Uterus (tissue), 4 donors: Measurements from ENCODE around the gene CD163. TPM values are rescaled to one million over a fixed set of nuclear protein-coding genes. Genes with fewer than 3 reads are reported as not detected.

ENCODE experiments used
- DNase-seq, 2 donors: peaks; one replicate each; pipeline ENCODE4 v3.0.0-alpha.2; 2019 to 2020
- H3K27ac ChIP-seq, 2 donors: fragments of 200-600 bp; sonication (generic); 1 replicate in 1 of 2; 2 replicates in 1 of 2; pipeline ENCODE4 v1.5.1; 2016 to 2018
- H3K27me3 ChIP-seq, 2 donors: fragments of 200-600 bp; sonication (generic); one replicate each; pipeline ENCODE4 v1.5.1; 2018 to 2019; ENCODE audit warnings: control low read depth in 1 of 2
- H3K36me3 ChIP-seq, 2 donors: fragments of 200-600 bp; sonication (generic); one replicate each; pipeline ENCODE4 v1.5.1; 2019; ENCODE audit warnings: control low read depth in 1 of 2
- H3K4me1 ChIP-seq, 2 donors: fragments of 200-600 bp; sonication (generic); one replicate each; pipeline ENCODE4 v1.5.1; 2018 to 2019; ENCODE audit warnings: control low read depth in 1 of 2
- H3K4me3 ChIP-seq, 2 donors: fragments of 200-600 bp; sonication (generic); 1 replicate in 1 of 2; 2 replicates in 1 of 2; pipeline ENCODE4 v1.5.1; 2018 to 2019; ENCODE audit warnings: mild to moderate bottlenecking in 1 of 2
- H3K9me3 ChIP-seq, 2 donors: fragments of 200-600 bp; sonication (generic); one replicate each; pipeline ENCODE4 v1.5.1; 2019; ENCODE audit warnings: control low read depth in 1 of 2
- CTCF ChIP-seq, 4 experiments: fragments of 200-600 bp in 2 of 4; fragments of 450-650 bp in 2 of 4; sonication (generic) in 2 of 4; IDR thresholded peaks; one replicate each; pipeline ENCODE4 v1.5.1; 2016 to 2019; ENCODE audit warnings: antibody characterized with exemption in 4 of 4, mild to moderate bottlenecking in 2 of 4, moderate library complexity in 1 of 4
- POLR2A ChIP-seq, 2 donors: fragments of 450-650 bp; IDR thresholded peaks; one replicate each; pipeline ENCODE4 v1.6.1; 2016; ENCODE audit warnings: antibody characterized with exemption in 2 of 2, mild to moderate bottlenecking in 1 of 2, moderate library complexity in 1 of 2
- intact Hi-C: fragments of 100-400 bp; cut with DNase I; formaldehyde crosslinking; loops from one replicate; pipeline ENCODE4 v1.15.1; 2023; ENCODE audit warnings: low total_unique reads
- total RNA-seq, 4 donors: library from RNA; depleted of rRNA in 3 of 4; stranded (reverse); fragments of >200 nt in 3 of 4; gene quantifications; one replicate each; pipeline versions ENCODE4 v1.1.0 to v1.2.4, GENCODE V29; 2014 to 2023
- donor health status: DM: yes; HTN: yes; CAD: no.

Gene CD163
- total RNA-seq, 4 donors from 2014 or later, result 15.2 to 203 (median 74.8) TPM

DNA sequence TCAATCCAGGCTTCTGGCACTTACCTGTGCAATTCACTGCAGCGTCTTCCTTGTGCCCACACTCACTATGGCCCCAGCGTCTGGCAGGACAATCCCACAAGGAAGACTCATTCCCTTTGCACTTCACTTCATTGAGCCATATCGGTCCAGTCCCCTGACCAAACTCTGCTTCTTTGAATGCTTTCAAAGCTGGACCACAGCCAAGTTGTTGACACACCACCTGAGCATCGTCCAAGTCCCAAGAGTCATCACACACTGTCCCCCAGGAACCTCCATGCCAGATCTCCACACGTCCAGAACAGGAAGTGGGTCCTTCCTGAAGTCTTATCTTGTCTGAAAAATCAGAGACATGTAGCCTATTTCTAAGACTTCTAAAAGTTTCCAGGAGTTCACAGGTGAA, 20.2 kb downstream of the CD163 start:
- TF ChIP-seq POLR2A (IDR thresholded peaks at IDR 0.05), result no peak
- no peak for TF ChIP-seq CTCF (IDR thresholded peaks at IDR 0.05)
- Histone ChIP-seq H3K9me3 (no peaks in the 10 kb centered on the region), H3K27me3 (no peaks in the 10 kb centered on the region), H3K36me3 (no peaks in the 10 kb centered on the region), H3K4me1 (no peaks in the 10 kb centered on the region), H3K27ac (no peak overlapping the region), H3K4me3 (no peak overlapping the region)
- intact Hi-C loops, result no loop called here
- DNase-seq, result no peak

DNA sequence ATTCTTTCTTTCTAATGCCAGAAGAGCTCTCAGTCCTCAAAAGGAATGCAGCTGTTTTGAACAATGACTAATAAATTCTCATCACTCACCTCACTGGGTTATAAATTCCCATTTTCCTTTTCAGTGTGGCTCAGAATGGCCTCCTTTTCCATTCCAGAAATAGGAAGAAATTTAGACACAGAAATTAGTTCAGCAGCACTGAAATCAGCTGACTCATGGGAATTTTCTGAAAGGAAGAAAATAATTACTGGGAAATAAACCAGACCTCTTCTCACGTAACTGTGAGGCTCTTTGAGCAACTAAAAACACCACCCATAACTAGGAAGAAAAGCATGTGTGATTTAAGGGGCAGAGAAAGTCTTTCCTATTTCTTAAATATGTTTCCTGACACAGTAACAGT, 23.8 kb downstream of the CD163 start:
- TF ChIP-seq POLR2A (IDR thresholded peaks at IDR 0.05) (no peak), CTCF (IDR thresholded peaks at IDR 0.05) (no peak)
- Histone ChIP-seq H3K27ac (no peak overlapping the region), H3K4me1 (no peaks in the 10 kb centered on the region), H3K4me3 (no peak overlapping the region), H3K27me3 (no peaks in the 10 kb centered on the region), H3K36me3 (no peaks in the 10 kb centered on the region), H3K9me3 (no peaks in the 10 kb centered on the region)
- intact Hi-C loops, result no loop called here
- no peak for DNase-seq

- Histone ChIP-seq H3K4me3 (no peak overlapping the region), H3K36me3 (no peaks in the 10 kb centered on the region), H3K27ac (no peak overlapping the region), H3K9me3 (no peaks in the 10 kb centered on the region), H3K27me3 (no peaks in the 10 kb centered on the region), H3K4me1 (no peaks in the 10 kb centered on the region)
- DNase-seq, result no peak
- TF ChIP-seq POLR2A (IDR thresholded peaks at IDR 0.05) (no peak), CTCF (IDR thresholded peaks at IDR 0.05) (no peak)
- intact Hi-C loops, result no loop called here
These were observed 31.5 kb downstream of the CD163 start for GRCh38 chr12:7472060-7472459.

- Histone ChIP-seq H3K27me3 (no peaks in the 10 kb centered on the region), H3K4me3 (no peak overlapping the region), H3K9me3 (no peaks in the 10 kb centered on the region), H3K36me3 (no peaks in the 10 kb centered on the region), H3K27ac (no peak overlapping the region), H3K4me1 (no peaks in the 10 kb centered on the region)
- intact Hi-C loops, result no loop called here
- no peak for TF ChIP-seq POLR2A (IDR thresholded peaks at IDR 0.05)
- TF ChIP-seq CTCF (IDR thresholded peaks at IDR 0.05), result peak; percentile 6 to 58 (median 34)
- DNase-seq, result no peak
These were observed 43.0 kb downstream of the CD163 start for GRCh38 chr12:7460375-7461259.

- TF ChIP-seq CTCF (IDR thresholded peaks at IDR 0.05) (no peak), POLR2A (IDR thresholded peaks at IDR 0.05) (no peak)
- no peak overlapping the region for H3K4me3 ChIP-seq
- H3K4me1 ChIP-seq, result no peaks in the 10 kb centered on the region
- no peaks in the 10 kb centered on the region for H3K27me3 ChIP-seq
- no peaks in the 10 kb centered on the region for H3K9me3 ChIP-seq
- DNase-seq, result no peak
- intact Hi-C loops, result no loop called here
- no peaks in the 10 kb centered on the region for H3K36me3 ChIP-seq
- no peak overlapping the region for H3K27ac ChIP-seq
These were observed 43.6 kb downstream of the CD163 start for GRCh38 chr12:7459973-7460372.
